H1 (cell line): ENCODE results near the gene QRICH1.
"Not testable (repeated sequence)": the region's sequence is repeated elsewhere in the genome, so short reads cannot be mapped to it uniquely, and the experiment has no call there.

ENCODE experiments used
- EP300 ChIP-seq, 2 experiments: IDR thresholded peaks; 1 replicate in 1 of 2; 2 replicates in 1 of 2; pipeline ENCODE4 v1.6.1; 2011 to 2012; ENCODE audit warnings: low read depth in 2 of 2, low read length in 2 of 2, mild to moderate bottlenecking in 2 of 2, borderline replicate concordance in 1 of 2, inconsistent platforms in 1 of 2, moderate library complexity in 1 of 2
- POLR2A ChIP-seq, 2 experiments: IDR thresholded peaks; 1 replicate in 1 of 2; 2 replicates in 1 of 2; pipeline ENCODE4 v1.6.1; 2011; ENCODE audit warnings: low read depth in 2 of 2, low read length in 2 of 2, mild to moderate bottlenecking in 2 of 2; ENCODE audit errors: control extremely low read depth in 1 of 2
- RAD21 ChIP-seq, 2 experiments: IDR thresholded peaks in 1 of 2; conservative IDR thresholded peaks in 1 of 2; 2 replicates each; pipeline ENCODE4 v1.6.1; 2011; ENCODE audit warnings: low read depth in 2 of 2, low read length in 2 of 2, improper control_type of control experiment in 1 of 2, inconsistent platforms in 1 of 2, mild to moderate bottlenecking in 1 of 2, moderate library complexity in 1 of 2

- TF ChIP-seq POLR2A (IDR thresholded peaks at IDR 0.05; ENCODE audit: control extremely low read depth in 1 of 2, low read depth in 2 of 2, low read length in 2 of 2); RAD21 (IDR thresholded peaks at IDR 0.05 in 1 of 2, conservative IDR thresholded peaks at IDR 0.05 in 1 of 2; ENCODE audit: low read depth in 2 of 2, low read length in 2 of 2); EP300 (IDR thresholded peaks at IDR 0.05; ENCODE audit: borderline replicate concordance in 1 of 2, low read depth in 2 of 2, low read length in 2 of 2): not testable (repeated sequence)
These were observed 85.2 kb downstream of the QRICH1 start for GRCh38 chr3:49008627-49009026.
